Stimulated activated CD8-positive, alpha-beta memory T cell treated with anti-CD3 and anti-CD28 coated beads, Interleukin-2, amount 100 ng/mL, for 1 hour (primary cell): Measurements from ENCODE around the gene LRRC41.
"Not testable (repeated sequence)": the region's sequence is repeated elsewhere in the genome, so short reads cannot be mapped to it uniquely, and the experiment has no call there.

ENCODE experiments used
- DNase-seq, 2 donors: peaks; one replicate each; pipeline ENCODE4 v3.0.0-alpha.2; 2020; ENCODE audit warnings: low read depth in 2 of 2

Gene LRRC41

GRCh38 chr1:46325285-46326076 lies 22.1 kb upstream of the LRRC41 start:
- DNase-seq: not testable (repeated sequence)

GRCh38 chr1:46322191-46322590 lies 18.8 kb upstream of the LRRC41 start:
- not testable (repeated sequence) for DNase-seq

- not testable (repeated sequence) for DNase-seq
Measured at GRCh38 chr1:46319960-46320914, 16.8 kb upstream of the LRRC41 start.

- DNase-seq: not testable (repeated sequence)
Measured at GRCh38 chr1:46319301-46319700, 15.9 kb upstream of the LRRC41 start.

GRCh38 chr1:46317323-46317722 lies 13.9 kb upstream of the LRRC41 start:
- DNase-seq: no peak

- DNase-seq: no peak
Measured at GRCh38 chr1:46315669-46316403, 12.4 kb upstream of the LRRC41 start.

GRCh38 chr1:46310321-46310720 lies 6.9 kb upstream of the LRRC41 start:
- DNase-seq: no peak

- no peak for DNase-seq
Measured at GRCh38 chr1:46309401-46310159, 6.2 kb upstream of the LRRC41 start.

GRCh38 chr1:46306159-46306530 lies 2.7 kb upstream of the LRRC41 start:
- DNase-seq: no peak

GRCh38 chr1:46303872-46304326 lies 483 bp upstream of the LRRC41 start:
- DNase-seq: no peak

- DNase-seq: no peak
Measured at GRCh38 chr1:46302641-46303037, 777 bp downstream of the LRRC41 start.

GRCh38 chr1:46301808-46302640 lies 1.4 kb downstream of the LRRC41 start:
- peak in 1 of 2 donors; percentile 22 for DNase-seq

GRCh38 chr1:46301406-46301807 lies 2.0 kb downstream of the LRRC41 start:
- DNase-seq: no peak

- no peak for DNase-seq
Measured at GRCh38 chr1:46300673-46301405, 2.6 kb downstream of the LRRC41 start.

- DNase-seq: no peak
Measured at GRCh38 chr1:46298387-46298786, 5.0 kb downstream of the LRRC41 start.

- no peak for DNase-seq
Measured at GRCh38 chr1:46295306-46295705, 8.1 kb downstream of the LRRC41 start.

GRCh38 chr1:46289976-46290375 lies 13.4 kb downstream of the LRRC41 start:
- no peak for DNase-seq

GRCh38 chr1:46289134-46289494 lies 14.3 kb downstream of the LRRC41 start:
- DNase-seq: no peak

- DNase-seq: no peak
Measured at GRCh38 chr1:46288485-46289133, 14.8 kb downstream of the LRRC41 start.
